IMR-90 (cell line): ENCODE data around the gene ADAMTSL2. TPM values are rescaled to one million over a fixed set of nuclear protein-coding genes. Genes with fewer than 3 reads are reported as not detected.

Experiments
- ATAC-seq: fragments of 200-7000 bp; cut with Tn5 transposase; 2 replicates; pipeline ENCODE4 v1.9.1; 2020; ENCODE audit warnings: low read depth, mild to moderate bottlenecking, moderate library complexity
- BruUV-seq: library from RNA; stranded (reverse); fragments of 400-500 nt; replicated peaks from 2 replicates; lab custom pipeline; 2021; lab: Mats Ljungman, UMichigan
- CTCF ChIA-PET: fragments of 300-600 bp; formaldehyde crosslinking; extraction: SDS; loops from one replicate; lab custom pipeline; 2021; ENCODE audit warnings: antibody characterized with exemption; lab: Yijun Ruan, JAX
- POLR2A ChIA-PET: fragments of 300-600 bp; sonication (Branson Sonifier 250); formaldehyde crosslinking; loops from one replicate; lab custom pipeline; 2022; ENCODE audit warnings: antibody characterized with exemption; ENCODE audit not compliant: unreplicated experiment; lab: Charles Lee
- DNase-seq: peaks from one replicate; pipeline ENCODE4 v3.0.0; 2013
- H2AFZ ChIP-seq: replicated peaks from 2 replicates; pipeline ENCODE3; 2013; ENCODE audit warnings: low read length, mild to moderate bottlenecking; ENCODE audit not compliant: poor library complexity
- H2AK5ac ChIP-seq: 2 replicates; pipeline ENCODE4 v1.6.1; 2013; ENCODE audit warnings: low read depth, low read length, inconsistent platforms
- H2AK9ac ChIP-seq: replicated peaks from 2 replicates; pipeline ENCODE3; 2013; ENCODE audit warnings: mild to moderate bottlenecking, low read depth, low read length, moderate library complexity; ENCODE audit not compliant: poor library complexity
- H2BK120ac ChIP-seq: 2 replicates; pipeline ENCODE4 v1.6.1; 2013; ENCODE audit warnings: low read depth, low read length, inconsistent platforms
- H2BK15ac ChIP-seq: 3 replicates; pipeline ENCODE4 v1.6.1; 2013; ENCODE audit warnings: low read depth, low read length, inconsistent platforms
- H2BK20ac ChIP-seq: 2 replicates; pipeline ENCODE4 v1.6.1; 2013; ENCODE audit warnings: low read depth, mild to moderate bottlenecking, inconsistent platforms, low read length, moderate library complexity
- H2BK5ac ChIP-seq: 2 replicates; pipeline ENCODE4 v1.6.1; 2013; ENCODE audit warnings: mild to moderate bottlenecking, low read depth, low read length, inconsistent platforms; ENCODE audit not compliant: poor library complexity, severe bottlenecking
- H3K14ac ChIP-seq: replicated peaks from 2 replicates; pipeline ENCODE4 v1.6.1; 2013; ENCODE audit warnings: low read depth, low read length, inconsistent platforms
- H3K18ac ChIP-seq: 2 replicates; pipeline ENCODE4 v1.6.1; 2013; ENCODE audit warnings: low read depth, low read length, control low read depth
- H3K23ac ChIP-seq: 2 replicates; pipeline ENCODE4 v1.6.1; 2013; ENCODE audit warnings: low read depth, low read length, inconsistent platforms
- H3K27ac ChIP-seq: 2 replicates; pipeline ENCODE4 v1.5.1; 2013; ENCODE audit warnings: mild to moderate bottlenecking, control low read depth, low read length; ENCODE audit not compliant: insufficient read depth
- H3K27me3 ChIP-seq: 2 replicates; pipeline ENCODE4 v1.6.1; 2013; ENCODE audit warnings: low read length; ENCODE audit not compliant: control insufficient read depth, insufficient read depth
- H3K36me3 ChIP-seq: 2 replicates; pipeline ENCODE4 v1.6.1; 2013; ENCODE audit warnings: low read length, mixed read lengths; ENCODE audit not compliant: control insufficient read depth, insufficient read depth
- H3K4ac ChIP-seq: 2 replicates; pipeline ENCODE4 v1.6.1; 2013; ENCODE audit warnings: low read depth, low read length, inconsistent platforms
- H3K4me1 ChIP-seq: 2 replicates; pipeline ENCODE4 v1.6.1; 2013; ENCODE audit warnings: low read length, mixed read lengths; ENCODE audit not compliant: control insufficient read depth, insufficient read depth
- H3K4me2 ChIP-seq: 2 replicates; pipeline ENCODE4 v1.6.1; 2013; ENCODE audit warnings: low read depth, mild to moderate bottlenecking, control low read depth, low read length, moderate library complexity
- H3K4me3 ChIP-seq: 2 replicates; pipeline ENCODE4 v1.5.1; 2013; ENCODE audit warnings: low read depth, mild to moderate bottlenecking, control low read depth, low read length, moderate library complexity; ENCODE audit not compliant: insufficient read depth
- H3K56ac ChIP-seq: 2 replicates; pipeline ENCODE4 v1.6.1; 2013; ENCODE audit warnings: low read length, inconsistent platforms; ENCODE audit not compliant: insufficient read depth; ENCODE audit errors: extremely low read depth
- H3K79me1 ChIP-seq, 2 experiments: 2 replicates each; pipeline ENCODE4 v1.6.1; 2013; ENCODE audit warnings: low read length in 2 of 2, inconsistent platforms in 1 of 2, low read depth in 1 of 2
- H3K9ac ChIP-seq: 2 replicates; pipeline ENCODE4 v1.6.1; 2013; ENCODE audit warnings: low read depth, low read length, control low read depth
- H3K9me1 ChIP-seq: 2 replicates; pipeline ENCODE4 v1.6.1; 2013; ENCODE audit warnings: low read length, inconsistent platforms; ENCODE audit not compliant: insufficient read depth
- H3K9me3 ChIP-seq: 2 replicates; pipeline ENCODE4 v1.6.1; 2013; ENCODE audit warnings: low read length; ENCODE audit not compliant: control insufficient read depth, insufficient read depth
- H4K20me1 ChIP-seq: 2 replicates; pipeline ENCODE4 v1.6.1; 2013; ENCODE audit warnings: low read length, inconsistent platforms; ENCODE audit not compliant: insufficient read depth
- H4K5ac ChIP-seq: 2 replicates; pipeline ENCODE4 v1.6.1; 2013; ENCODE audit warnings: mild to moderate bottlenecking, low read depth, low read length, control low read depth
- H4K8ac ChIP-seq, 2 experiments: 2 replicates each; pipeline ENCODE4 v1.6.1; 2013; ENCODE audit warnings: low read depth in 2 of 2, low read length in 2 of 2, control low read depth in 1 of 2, inconsistent platforms in 1 of 2
- H4K91ac ChIP-seq: 2 replicates; pipeline ENCODE4 v1.6.1; 2013; ENCODE audit warnings: low read depth, low read length, inconsistent platforms; ENCODE audit not compliant: insufficient read depth
- MAZ ChIP-seq: IDR thresholded peaks from 2 replicates; pipeline ENCODE4 v1.6.1; 2012; ENCODE audit warnings: low read depth, mild to moderate bottlenecking, low read length, improper control_type of control experiment, moderate library complexity, borderline replicate concordance
- WGBS, 2 experiments: methylation state at CpG; one replicate each; pipeline versions ENCODE4 v1.1.5 to v1.1.7; 2013; ENCODE audit warnings: missing lambda C conversion rate in 2 of 2; ENCODE audit not compliant: insufficient read length in 1 of 2; ENCODE audit errors: extremely low coverage in 2 of 2; 5-methylcytosine and 5-hydroxymethylcytosine counted together
- dilution Hi-C: fragments of 300-500 bp; cut with HindIII; formaldehyde crosslinking; loops from one replicate; pipeline ENCODE4 v1.14.3; 2018; ENCODE audit warnings: low sequenced_read_pairs; ENCODE audit not compliant: unreplicated experiment
- in situ Hi-C: fragments of 300-500 bp; cut with MboI; formaldehyde crosslinking; loops from 3 replicates; pipeline ENCODE4 v1.14.3; 2019; ENCODE audit warnings: low sequenced_read_pairs, inconsistent platforms, mixed read lengths
- intact Hi-C: fragments of 100-400 bp; cut with micrococcal nuclease; formaldehyde crosslinking; loops from 2 replicates; pipeline ENCODE4 v1.10.0; 2022
- polyA plus RNA-seq, 3 experiments: library from polyadenylated mRNA; depleted of rRNA; stranded (reverse); fragments of >200 nt; gene quantifications; 2 replicates each; pipeline ENCODE4 v1.2.3, GENCODE V29; 2012; ENCODE audit warnings: low replicate concordance in 1 of 3
- total RNA-seq: library from RNA; depleted of rRNA; stranded (reverse); fragments of >200 nt; gene quantifications from 2 replicates; pipeline ENCODE4 v1.2.3, GENCODE V29; 2012

ADAMTSL2 gene
- total and polyA plus RNA-seq, 2 of the 4 experiments (the other 2 are of a cell fraction), result not detected

DNA sequence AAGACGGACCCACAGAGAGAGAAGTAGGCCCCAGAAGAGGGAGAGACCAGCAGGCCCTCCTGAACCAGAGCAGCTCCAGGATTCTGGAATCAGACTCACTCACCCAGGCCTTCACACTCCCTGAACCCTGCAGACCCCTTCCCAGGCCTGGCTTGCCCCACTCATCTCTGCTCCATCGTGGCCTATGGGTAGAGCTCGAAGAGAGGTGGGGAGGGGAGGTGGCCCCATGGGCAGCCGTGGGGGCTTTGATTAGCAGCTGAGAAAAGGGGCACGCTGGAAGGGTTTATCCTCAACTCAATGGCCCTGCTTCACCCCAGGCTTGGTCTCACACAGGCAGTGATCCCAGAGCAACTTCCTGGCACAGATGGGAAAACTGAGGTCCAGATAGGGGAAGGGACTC lies 10.4 kb upstream of the ADAMTSL2 start:
- Histone ChIP-seq H2AK5ac (no peak overlapping the region), H3K14ac (no peak overlapping the region), H2BK20ac (no peak overlapping the region), H3K4me1 (peaks cover 2% of the 10 kb centered on the region; the same call in 1 of the 2 replicates), H4K91ac (no peak overlapping the region), H3K27me3 (peaks cover 82% of the 10 kb centered on the region), H3K4ac (no peak overlapping the region), H2AK9ac (no peak overlapping the region), H2BK120ac (no peak overlapping the region), H2BK5ac (no peak overlapping the region), H3K23ac (no peak overlapping the region), H3K9me1 (no peaks in the 10 kb centered on the region), H4K8ac (no peak overlapping the region), H3K36me3 (no peaks in the 10 kb centered on the region), H3K56ac (no peak overlapping the region), H3K4me2 (no peak overlapping the region), H3K27ac (no peak overlapping the region), H3K79me1 (no peaks in the 10 kb centered on the region), H2BK15ac (no peak overlapping the region), H4K5ac (no peak overlapping the region), H3K9ac (no peak overlapping the region), H2AFZ (no peak overlapping the region), H3K9me3 (no peaks in the 10 kb centered on the region), H4K20me1 (no peaks in the 10 kb centered on the region), H3K18ac (no peak overlapping the region), H3K4me3 (no peak overlapping the region)
- dilution Hi-C loops, result no loop called here
- in situ Hi-C loops, result no loop called here
- DNase-seq (no peak), ATAC-seq (no peak)
- POLR2A ChIA-PET, result interaction anchor here (0.6 kb wide), 1 partner anchor 134 kb away, joined by 7 read pairs; no protein-coding TSS in a partner anchor
- CTCF ChIA-PET, result no interaction called here
- no CpG with 5 or more reads among the region's 5 CpGs for WGBS, 2 experiments
- TF ChIP-seq MAZ, result no peak
- intact Hi-C loops, result no loop called here
- no TSS peak for BruUV-seq
